ENCODE data around the gene KRTAP3-3. TPM values are rescaled to one million over a fixed set of nuclear protein-coding genes. Genes with fewer than 3 reads are reported as not detected.

Gene KRTAP3-3
- polyA plus RNA-seq, 4 donors: not detected

DNA sequence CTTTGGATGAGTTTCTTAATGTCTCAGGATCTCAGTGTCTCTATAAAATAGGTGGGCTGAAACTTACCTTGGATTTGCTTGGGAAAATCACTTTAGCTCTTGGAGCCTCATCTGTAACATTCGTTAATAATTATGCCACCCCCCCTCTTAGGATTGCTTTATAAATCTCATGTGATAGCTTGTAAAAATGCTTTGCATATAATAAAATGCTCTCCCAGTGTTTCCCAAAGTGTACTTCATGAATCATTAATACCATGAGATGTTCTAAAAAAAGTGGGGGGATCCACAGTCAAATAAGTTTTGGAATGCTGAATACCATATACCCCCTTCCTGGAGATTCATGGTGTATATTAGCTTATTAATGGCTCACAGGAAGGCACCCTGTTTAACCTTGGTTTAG is 32.4 kb downstream of the KRTAP3-3 start:
- no peak for DNase-seq (ENCODE audit: low read depth in 4 of 4, low spot score in 3 of 4)

DNA sequence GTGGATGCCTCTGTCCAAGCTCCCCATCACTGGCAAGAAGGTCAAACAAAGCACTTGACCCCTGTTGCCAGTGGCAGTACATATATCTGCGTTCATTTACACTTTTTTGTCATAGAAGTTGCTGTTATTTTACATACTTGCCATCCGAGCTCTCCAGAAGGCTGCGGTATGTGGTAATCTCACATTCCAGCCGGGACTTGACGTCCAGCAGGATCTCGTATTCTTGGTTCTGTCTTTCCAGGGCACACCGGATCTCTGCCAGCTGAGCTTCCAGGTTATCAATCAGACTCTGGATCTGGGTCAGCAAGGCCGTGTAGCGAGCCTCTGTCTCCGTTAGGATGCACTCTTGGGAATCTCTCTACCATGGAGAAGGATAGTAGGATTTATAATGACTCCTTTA is 33.8 kb downstream of the KRTAP3-3 start:
- no peak for DNase-seq (ENCODE audit: low read depth in 4 of 4, low spot score in 3 of 4)

DNA sequence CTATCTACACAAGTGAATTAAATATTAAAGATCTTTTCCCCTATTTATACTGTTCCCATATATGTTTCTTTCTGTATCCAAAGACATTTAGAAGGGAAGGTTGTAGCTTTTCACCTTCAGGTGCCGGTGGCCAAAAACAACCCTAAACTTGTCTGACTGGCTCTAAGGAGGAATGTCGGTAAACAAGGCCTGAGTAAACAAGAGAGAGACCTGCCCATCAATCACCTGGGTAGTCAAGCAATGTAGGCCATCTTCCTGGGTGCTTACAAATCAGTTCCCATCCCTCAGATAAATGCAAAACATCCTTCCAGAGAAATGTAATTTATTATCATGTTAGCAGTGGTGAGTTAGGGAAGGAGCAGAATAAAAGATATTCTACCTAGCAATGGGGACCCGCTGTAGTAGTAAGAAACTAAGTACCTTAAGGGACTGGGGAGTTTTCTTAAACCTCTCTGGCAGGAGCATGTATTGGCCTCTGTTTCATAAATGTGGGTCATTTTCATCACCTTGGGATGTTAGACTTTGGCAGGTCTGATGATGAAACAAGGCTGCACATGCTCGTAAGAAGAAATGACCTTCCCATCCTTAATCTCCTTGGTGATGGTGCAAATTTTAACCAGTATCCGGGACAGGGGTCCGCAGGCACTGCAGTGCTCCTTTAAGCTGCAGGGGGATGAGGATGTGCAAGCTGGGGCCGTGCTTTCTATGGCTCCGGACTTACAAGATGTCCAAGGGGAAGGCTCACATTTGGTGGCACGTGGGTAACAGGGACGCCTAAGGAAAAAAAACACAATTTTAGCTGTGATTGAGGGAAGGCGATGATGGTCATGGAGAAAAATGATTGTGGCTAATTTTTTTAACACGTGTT is 35.6 kb downstream of the KRTAP3-3 start:
- DNase-seq (ENCODE audit: low read depth in 4 of 4, low spot score in 3 of 4): no peak

DNA sequence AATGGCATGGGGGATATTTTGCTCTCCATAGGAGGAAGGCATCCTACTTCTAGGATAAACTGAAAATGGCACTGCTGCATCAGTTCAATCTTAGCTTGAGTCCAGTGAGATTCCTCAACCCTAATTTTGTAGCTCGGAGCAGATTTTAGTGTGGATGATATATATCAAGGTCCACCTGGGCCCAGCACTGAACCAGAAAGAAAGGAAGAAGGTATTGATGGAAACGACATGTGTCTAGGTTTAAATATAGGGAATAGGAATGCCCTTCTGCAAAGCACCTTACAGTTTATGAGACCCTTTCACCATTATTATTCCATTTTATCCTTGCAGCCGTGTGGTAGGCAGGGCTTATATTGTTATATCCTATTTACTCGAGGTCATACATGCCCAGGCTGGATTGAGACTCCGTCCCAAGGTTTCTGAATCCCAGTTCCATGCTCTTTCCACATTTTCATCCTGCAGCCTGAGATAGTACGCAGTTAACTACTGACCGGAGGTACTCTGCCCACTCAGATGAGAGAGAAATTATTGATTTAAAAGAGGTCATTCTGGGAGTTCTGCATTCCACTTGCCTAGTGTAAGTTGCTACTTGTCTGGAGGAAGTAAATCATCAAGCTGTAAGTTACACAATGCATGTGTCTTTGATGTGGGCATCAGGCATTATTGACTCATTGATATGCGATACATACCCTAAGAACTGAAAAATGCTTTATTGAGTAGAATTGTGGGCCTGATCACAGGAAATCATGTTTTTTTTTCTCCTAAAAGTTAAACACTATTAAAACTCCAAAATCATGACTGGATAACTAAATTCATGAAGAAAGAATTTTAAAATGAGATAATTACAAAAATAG is 37.3 kb downstream of the KRTAP3-3 start:
- DNase-seq (ENCODE audit: low read depth in 4 of 4, low spot score in 3 of 4): no peak

DNA sequence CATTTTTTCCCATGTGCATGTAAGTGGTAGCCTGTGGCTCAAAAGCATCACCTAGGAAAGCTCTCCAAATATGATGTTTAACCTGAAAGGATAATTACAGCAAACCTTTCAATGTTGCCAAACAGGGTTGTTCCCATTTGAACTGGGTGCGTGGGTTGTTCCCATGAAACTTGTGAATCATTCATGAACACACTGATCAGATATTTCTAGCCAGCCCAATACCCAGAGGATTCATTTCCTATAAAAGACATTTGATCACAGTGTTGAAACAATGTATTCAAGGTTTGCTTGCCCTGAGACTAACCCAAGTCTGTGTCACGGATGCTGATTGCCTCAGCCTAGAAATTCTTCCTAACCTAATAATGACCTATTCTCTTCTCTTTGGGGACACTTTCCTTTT is 40.1 kb downstream of the KRTAP3-3 start:
- no peak for DNase-seq (ENCODE audit: low read depth in 4 of 4, low spot score in 3 of 4)

DNA sequence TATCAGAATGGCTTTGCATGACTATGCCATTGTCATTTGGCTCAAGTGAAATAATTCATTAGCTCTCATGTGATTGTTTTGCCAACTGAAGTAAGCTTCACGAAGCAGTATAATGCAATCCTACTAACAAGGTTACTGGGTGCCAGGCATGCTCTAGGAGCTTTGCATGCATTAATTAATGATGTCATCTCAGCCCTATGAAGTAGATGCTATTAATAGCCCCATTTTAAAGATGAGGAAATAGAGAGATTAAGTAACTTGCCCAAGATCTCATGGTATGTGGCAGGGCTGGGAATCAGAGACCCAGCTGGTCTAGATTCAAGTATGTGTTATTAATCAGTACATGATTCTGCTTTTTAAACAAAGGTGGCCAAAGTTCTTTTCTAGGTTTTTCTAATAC is 41.3 kb downstream of the KRTAP3-3 start:
- DNase-seq (ENCODE audit: low read depth in 4 of 4, low spot score in 3 of 4): no peak

DNA sequence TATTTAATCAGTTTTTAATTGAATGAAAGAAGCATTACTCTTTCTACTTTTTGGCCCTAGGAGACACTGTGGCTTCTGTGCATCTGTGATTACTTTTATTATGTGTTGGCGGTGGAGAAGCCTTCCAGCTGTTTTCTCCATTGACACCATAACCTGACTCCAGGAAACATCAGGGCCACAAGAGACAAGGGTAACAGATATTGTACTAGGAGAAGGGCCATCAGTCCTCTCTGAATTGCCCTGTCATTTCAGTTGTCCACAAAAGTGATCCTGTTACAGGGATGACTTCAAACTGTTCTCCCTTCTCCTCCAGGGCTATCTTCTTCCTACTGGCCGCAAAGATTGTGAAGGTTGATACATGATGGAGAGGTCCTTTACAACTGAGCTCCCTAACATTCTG is 41.8 kb downstream of the KRTAP3-3 start:
- no peak for DNase-seq (ENCODE audit: low read depth in 4 of 4, low spot score in 3 of 4)

DNA sequence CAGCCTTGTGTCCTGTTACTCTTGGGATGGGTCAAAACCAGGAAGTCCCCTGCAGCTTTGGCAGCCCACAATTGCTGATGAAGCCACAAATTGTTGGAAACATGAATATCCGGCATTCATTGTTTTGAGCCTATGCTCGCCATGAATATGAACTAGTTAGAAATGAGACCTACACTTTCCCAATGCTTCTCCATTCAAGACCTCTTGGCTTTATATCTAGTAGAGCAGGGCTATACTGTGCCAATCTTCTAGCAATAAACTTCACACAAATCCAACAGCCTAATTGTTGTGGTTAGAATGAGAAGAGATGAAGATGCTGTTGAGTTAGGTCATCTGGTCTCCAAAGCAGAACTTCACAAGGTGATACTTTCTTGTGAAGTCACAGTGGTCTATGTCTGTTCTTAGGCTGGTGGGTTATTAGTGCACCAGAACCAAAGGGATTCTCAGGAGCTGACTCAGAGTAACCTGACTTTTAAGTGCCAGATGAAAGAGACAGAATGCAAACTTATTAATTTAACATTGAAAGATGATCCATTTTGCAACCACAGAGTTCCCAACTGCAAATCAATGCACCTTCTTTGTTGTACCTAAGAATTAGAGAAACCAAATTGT is 42.8 kb downstream of the KRTAP3-3 start:
- no peak for DNase-seq (ENCODE audit: low read depth in 4 of 4, low spot score in 3 of 4)

DNA sequence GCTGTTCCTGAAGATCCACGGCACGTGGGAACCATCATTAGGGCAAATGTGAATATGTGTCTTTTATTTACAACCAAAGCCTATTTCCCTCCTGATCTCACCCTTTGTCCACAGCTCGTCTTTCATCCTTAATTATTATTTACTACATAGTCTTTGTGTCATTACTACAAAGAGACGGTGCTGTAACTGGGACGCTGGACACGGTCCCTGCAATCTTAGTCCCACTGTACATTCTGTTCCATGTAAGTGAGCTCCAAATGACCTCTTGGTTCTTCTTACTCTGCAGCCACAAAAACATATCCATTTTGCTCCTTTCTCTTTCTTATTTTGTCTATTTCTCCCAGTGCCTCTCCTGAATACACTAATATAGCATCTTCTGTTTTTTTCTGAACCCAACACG is 43.8 kb downstream of the KRTAP3-3 start:
- no peak for DNase-seq (ENCODE audit: low read depth in 4 of 4, low spot score in 3 of 4)

DNA sequence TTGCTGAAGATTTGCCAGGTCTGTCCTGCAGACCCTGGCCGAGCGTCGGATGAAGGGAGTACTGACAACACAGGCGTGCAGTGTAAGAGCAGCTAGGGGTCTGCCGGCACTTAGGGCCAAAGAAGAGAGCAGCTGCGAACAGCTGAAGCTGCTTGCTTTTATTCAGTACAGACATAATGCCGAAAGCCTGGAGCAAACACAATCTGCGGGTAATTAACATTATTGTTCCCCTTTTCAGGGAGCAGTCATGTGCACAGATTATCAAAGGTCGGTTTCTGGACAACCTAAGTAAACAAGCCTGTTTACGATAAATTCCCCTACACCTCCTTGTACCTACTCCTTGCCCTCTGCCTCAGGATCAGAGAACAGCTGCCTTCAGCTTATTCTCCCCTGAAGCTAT is 44.5 kb downstream of the KRTAP3-3 start:
- DNase-seq (ENCODE audit: low read depth in 4 of 4, low spot score in 3 of 4): peak in 1 of 4 donors; percentile 33

DNA sequence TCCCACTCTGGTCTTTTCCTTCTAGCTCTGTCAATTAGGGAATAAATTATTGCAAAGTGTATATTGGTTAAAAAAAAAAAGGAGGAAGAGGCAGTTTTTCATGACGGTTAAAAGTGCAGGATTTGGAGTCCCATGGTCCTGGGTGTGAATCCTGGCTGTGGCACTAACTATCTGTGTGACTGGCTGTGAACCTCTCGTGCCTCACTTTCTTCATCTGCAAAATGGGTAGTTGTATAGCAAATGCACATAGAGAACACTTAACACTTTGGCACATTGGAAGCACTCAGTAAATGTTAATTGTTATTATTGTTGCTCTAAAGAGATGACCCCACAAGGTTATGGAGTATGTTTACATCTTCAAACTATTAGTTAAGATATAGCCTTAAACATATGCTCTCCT is 46.0 kb downstream of the KRTAP3-3 start:
- DNase-seq (ENCODE audit: low read depth in 4 of 4, low spot score in 3 of 4): no peak

DNA sequence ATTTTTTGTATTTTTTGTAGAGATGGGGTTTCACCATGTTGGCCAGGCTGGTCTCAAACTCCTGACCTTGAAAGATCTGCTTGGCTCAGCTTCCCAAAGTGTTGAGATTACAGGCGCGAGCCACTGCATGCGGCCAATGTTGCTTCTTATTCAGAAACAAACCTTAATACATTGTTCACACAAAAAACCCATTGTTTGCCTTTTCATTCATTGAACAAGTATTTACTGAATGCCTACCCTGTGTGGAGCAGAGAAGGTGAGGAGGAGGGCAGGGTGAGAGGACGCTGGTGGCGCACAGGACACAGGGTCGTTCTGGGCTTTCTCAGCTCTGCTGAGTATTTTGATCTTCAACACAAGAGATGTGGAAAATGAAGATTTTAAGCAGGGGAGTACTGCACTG is 48.5 kb downstream of the KRTAP3-3 start:
- DNase-seq (ENCODE audit: low read depth in 4 of 4, low spot score in 3 of 4): no peak

DNA sequence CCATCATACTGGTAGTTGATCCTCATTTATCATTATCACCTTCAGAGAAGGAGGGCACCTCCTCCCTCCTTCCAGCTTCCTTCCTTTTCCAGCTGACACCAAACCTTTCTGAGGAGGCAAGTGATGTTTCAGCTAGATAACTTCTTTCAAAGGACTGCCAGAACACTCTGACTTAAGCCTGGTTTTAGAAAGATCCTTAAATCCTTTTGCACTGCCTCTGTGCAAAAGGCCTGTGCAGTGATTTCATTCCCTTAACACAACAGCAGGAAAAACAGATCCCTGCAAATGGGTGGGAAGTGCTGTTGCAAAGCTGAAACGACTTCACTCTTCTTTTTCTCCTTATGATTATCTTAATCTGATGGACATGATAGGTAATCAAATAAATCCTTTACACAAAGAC is 49.4 kb downstream of the KRTAP3-3 start:
- DNase-seq (ENCODE audit: low read depth in 4 of 4, low spot score in 3 of 4): no peak

Other genes with a start within 250 kb of the KRTAP3-3 start
- under 1 TPM in 1 of 4 donors, not detected in 3; 0.68 TPM for gene KRT25, start 238.8 kb downstream of the KRTAP3-3 start, polyA plus RNA-seq (ENCODE audit: insufficient read length in 4 of 4)
- not detected for gene KRT26, start 222.0 kb downstream of the KRTAP3-3 start, polyA plus RNA-seq (ENCODE audit: insufficient read length in 4 of 4)
- under 1 TPM in 2 of 4 donors, not detected in 2; 0.24 to 0.53 TPM for gene KRT27, start 211.6 kb downstream of the KRTAP3-3 start, polyA plus RNA-seq (ENCODE audit: insufficient read length in 4 of 4)
- gene KRT28, start 194.2 kb downstream of the KRTAP3-3 start, polyA plus RNA-seq (ENCODE audit: insufficient read length in 4 of 4): under 1 TPM in 1 of 4 donors, not detected in 3; 0.19 TPM
- 10 to 100 TPM; 49.3 to 60.0 (median 58.1) TPM for gene KRT10, start 171.6 kb downstream of the KRTAP3-3 start, polyA plus RNA-seq (ENCODE audit: insufficient read length in 4 of 4)
- under 1 TPM in 2 of 4 donors, not detected in 2; 0.10 to 0.27 TPM for gene KRT12, start 126.9 kb downstream of the KRTAP3-3 start, polyA plus RNA-seq (ENCODE audit: insufficient read length in 4 of 4)
- 1 to 10 TPM in 1 of 4 donors, under 1 TPM in 2, not detected in 1; 0.09 to 2.0 (median 0.58) TPM for gene KRT20, start 108.9 kb downstream of the KRTAP3-3 start, polyA plus RNA-seq (ENCODE audit: insufficient read length in 4 of 4)
- 1 to 10 TPM in 2 of 4 donors, under 1 TPM in 2; 0.52 to 2.1 (median 1.0) TPM for gene KRT23, start 56.5 kb downstream of the KRTAP3-3 start, polyA plus RNA-seq (ENCODE audit: insufficient read length in 4 of 4)
- not detected for gene KRT39, start 27.2 kb downstream of the KRTAP3-3 start, polyA plus RNA-seq (ENCODE audit: insufficient read length in 4 of 4)
- under 1 TPM in 1 of 4 donors, not detected in 3; 0.07 TPM for gene KRT40, start 9.8 kb downstream of the KRTAP3-3 start, polyA plus RNA-seq (ENCODE audit: insufficient read length in 4 of 4)
- not detected for gene KRTAP3-2, start 5.7 kb upstream of the KRTAP3-3 start, polyA plus RNA-seq (ENCODE audit: insufficient read length in 4 of 4)
- not detected for gene KRTAP3-1, start 15.0 kb upstream of the KRTAP3-3 start, polyA plus RNA-seq (ENCODE audit: insufficient read length in 4 of 4)
- not detected for gene KRTAP1-5, start 33.0 kb upstream of the KRTAP3-3 start, polyA plus RNA-seq (ENCODE audit: insufficient read length in 4 of 4)
- not detected for gene KRTAP1-4, start 36.0 kb upstream of the KRTAP3-3 start, polyA plus RNA-seq (ENCODE audit: insufficient read length in 4 of 4)
- not detected for gene KRTAP1-3, start 40.7 kb upstream of the KRTAP3-3 start, polyA plus RNA-seq (ENCODE audit: insufficient read length in 4 of 4)
- gene KRTAP1-1, start 47.3 kb upstream of the KRTAP3-3 start, polyA plus RNA-seq (ENCODE audit: insufficient read length in 4 of 4): not detected
- not detected for gene KRTAP2-1, start 53.2 kb upstream of the KRTAP3-3 start, polyA plus RNA-seq (ENCODE audit: insufficient read length in 4 of 4)
- not detected for gene KRTAP2-2, start 61.1 kb upstream of the KRTAP3-3 start, polyA plus RNA-seq (ENCODE audit: insufficient read length in 4 of 4)
- not detected for gene KRTAP2-3, start 66.0 kb upstream of the KRTAP3-3 start, polyA plus RNA-seq (ENCODE audit: insufficient read length in 4 of 4)
- gene KRTAP2-4, start 71.7 kb upstream of the KRTAP3-3 start, polyA plus RNA-seq (ENCODE audit: insufficient read length in 4 of 4): not detected
- not detected for gene KRTAP4-7, start 90.0 kb upstream of the KRTAP3-3 start, polyA plus RNA-seq (ENCODE audit: insufficient read length in 4 of 4)
- gene KRTAP4-8, start 104.0 kb upstream of the KRTAP3-3 start, polyA plus RNA-seq (ENCODE audit: insufficient read length in 4 of 4): not detected
- not detected for gene KRTAP4-16, start 108.0 kb upstream of the KRTAP3-3 start, polyA plus RNA-seq (ENCODE audit: insufficient read length in 4 of 4)
- not detected for gene KRTAP4-9, start 111.2 kb upstream of the KRTAP3-3 start, polyA plus RNA-seq (ENCODE audit: insufficient read length in 4 of 4)
- gene KRTAP4-11, start 124.2 kb upstream of the KRTAP3-3 start, polyA plus RNA-seq (ENCODE audit: insufficient read length in 4 of 4): not detected
- not detected for gene KRTAP4-12, start 130.0 kb upstream of the KRTAP3-3 start, polyA plus RNA-seq (ENCODE audit: insufficient read length in 4 of 4)
- gene KRTAP4-6, start 146.4 kb upstream of the KRTAP3-3 start, polyA plus RNA-seq (ENCODE audit: insufficient read length in 4 of 4): not detected
- not detected for gene KRTAP4-5, start 155.7 kb upstream of the KRTAP3-3 start, polyA plus RNA-seq (ENCODE audit: insufficient read length in 4 of 4)
- gene KRTAP4-4, start 166.6 kb upstream of the KRTAP3-3 start, polyA plus RNA-seq (ENCODE audit: insufficient read length in 4 of 4): not detected
- gene KRTAP4-3, start 174.1 kb upstream of the KRTAP3-3 start, polyA plus RNA-seq (ENCODE audit: insufficient read length in 4 of 4): not detected
- gene KRTAP4-2, start 184.1 kb upstream of the KRTAP3-3 start, polyA plus RNA-seq (ENCODE audit: insufficient read length in 4 of 4): not detected
- not detected for gene KRTAP4-1, start 190.7 kb upstream of the KRTAP3-3 start, polyA plus RNA-seq (ENCODE audit: insufficient read length in 4 of 4)
- not detected for gene KRTAP9-1, start 195.7 kb upstream of the KRTAP3-3 start, polyA plus RNA-seq (ENCODE audit: insufficient read length in 4 of 4)
- not detected for gene KRTAP9-2, start 232.5 kb upstream of the KRTAP3-3 start, polyA plus RNA-seq (ENCODE audit: insufficient read length in 4 of 4)
- not detected for gene KRTAP9-3, start 238.3 kb upstream of the KRTAP3-3 start, polyA plus RNA-seq (ENCODE audit: insufficient read length in 4 of 4)
- gene KRTAP9-8, start 243.8 kb upstream of the KRTAP3-3 start, polyA plus RNA-seq (ENCODE audit: insufficient read length in 4 of 4): not detected

Data from left renal pelvis (tissue), 4 donors.